IPS-NIHi7 (cell line): ENCODE results near the gene LAG3.
A peak's percentile ranks its signal among the peaks of the same experiment; 100 is the strongest.
"Not testable (repeated sequence)": the region's sequence is repeated elsewhere in the genome, so short reads cannot be mapped to it uniquely, and the experiment has no call there.

Experiments used
- DNase-seq: peaks from one replicate; pipeline ENCODE4 v3.0.0; 2012; ENCODE audit warnings: mixed read lengths; ENCODE audit errors: extremely low spot score

Gene LAG3

GRCh38 chr12:6772331-6772695 lies at the start of gene LAG3:
TSS of gene LAG3 (plus strand) at chr12:6772520. CDS start at chr12:6772853, 333 bp downstream.
- no peak for DNase-seq

GRCh38 chr12:6722863-6723262 lies 49.5 kb upstream of the LAG3 start:
- DNase-seq = no peak

- DNase-seq = peak; percentile 98
Observed at GRCh38 chr12:6723607-6724408, 48.5 kb upstream of the LAG3 start, which contains the start of gene COPS7A. TSS of gene COPS7A (plus strand) at chr12:6724046. CDS start at chr12:6724657, 611 bp downstream.

GRCh38 chr12:6724409-6724797 lies 47.9 kb upstream of the LAG3 start:
- DNase-seq = peak; percentile 31

- no peak for DNase-seq
Observed at GRCh38 chr12:6725350-6725749, 47.0 kb upstream of the LAG3 start.

GRCh38 chr12:6729186-6729585 lies 43.1 kb upstream of the LAG3 start:
- DNase-seq = no peak

- DNase-seq = no peak
Observed at GRCh38 chr12:6730169-6730568, 42.2 kb upstream of the LAG3 start.

- no peak for DNase-seq
Observed at GRCh38 chr12:6734506-6735387, 37.6 kb upstream of the LAG3 start.

- peak; percentile 69 for DNase-seq
Observed at GRCh38 chr12:6735448-6736191, 36.7 kb upstream of the LAG3 start.

- no peak for DNase-seq
Observed at GRCh38 chr12:6736754-6737153, 35.6 kb upstream of the LAG3 start.

- not testable (repeated sequence) for DNase-seq
Observed at GRCh38 chr12:6742080-6742479, 30.2 kb upstream of the LAG3 start.

- DNase-seq = no peak
Observed at GRCh38 chr12:6742834-6743233, 29.5 kb upstream of the LAG3 start.

GRCh38 chr12:6743300-6743699 lies 29.0 kb upstream of the LAG3 start:
- DNase-seq = not testable (repeated sequence)

GRCh38 chr12:6745741-6746525 lies 26.4 kb upstream of the LAG3 start:
- DNase-seq = no peak

GRCh38 chr12:6747216-6747615 lies 25.1 kb upstream of the LAG3 start:
- no peak for DNase-seq

GRCh38 chr12:6748761-6749160 lies 23.6 kb upstream of the LAG3 start:
- no peak for DNase-seq

GRCh38 chr12:6750506-6750905 lies 21.8 kb upstream of the LAG3 start:
- no peak for DNase-seq

- DNase-seq = no peak
Observed at GRCh38 chr12:6751767-6752166, 20.6 kb upstream of the LAG3 start.

- DNase-seq = peak; percentile 62
Observed at GRCh38 chr12:6752167-6752920, 20.0 kb upstream of the LAG3 start.
